ENCODE data around the gene TMEM88. TPM values are rescaled to one million over a fixed set of nuclear protein-coding genes. Genes with fewer than 3 reads are reported as not detected.

TMEM88 gene
- polyA plus RNA-seq, 1 donor from 2014 or later = 4.2 TPM

GRCh38 chr17:7835814-7836595, 18.9 kb upstream of the TMEM88 start:
- Histone ChIP-seq H2AFZ (ENCODE audit: low read depth, low read length) (no peak overlapping the region), H3K4me3 (ENCODE audit: low read length) (peak overlapping the region; percentile 82), H3K79me2 (replicated peaks; ENCODE audit: insufficient read depth, low read length) (peaks cover 37% of the 10 kb centered on the region), H3K4me2 (ENCODE audit: low read length) (peak overlapping the region; percentile 100), H3K27ac (ENCODE audit: low read length) (peak overlapping the region; percentile 96), H3K9me2 (ENCODE audit: insufficient read depth, low read length) (no peaks in the 10 kb centered on the region), H4K20me1 (ENCODE audit: insufficient read depth) (peaks cover 5% of the 10 kb centered on the region), H3K27me3 (ENCODE audit: insufficient read depth, low read depth, low read length) (no peaks in the 10 kb centered on the region), H3F3A (ENCODE audit: insufficient read depth, low read length, poor library complexity, severe bottlenecking) (peaks cover 15% of the 10 kb centered on the region), H3K9ac (ENCODE audit: low read length) (peak overlapping the region; percentile 98), H3K9me3 (ENCODE audit: low read length) (no peaks in the 10 kb centered on the region), H3K36me3 (ENCODE audit: insufficient read depth, low read length) (no peaks in the 10 kb centered on the region)
- TF ChIP-seq, protein P1, sequence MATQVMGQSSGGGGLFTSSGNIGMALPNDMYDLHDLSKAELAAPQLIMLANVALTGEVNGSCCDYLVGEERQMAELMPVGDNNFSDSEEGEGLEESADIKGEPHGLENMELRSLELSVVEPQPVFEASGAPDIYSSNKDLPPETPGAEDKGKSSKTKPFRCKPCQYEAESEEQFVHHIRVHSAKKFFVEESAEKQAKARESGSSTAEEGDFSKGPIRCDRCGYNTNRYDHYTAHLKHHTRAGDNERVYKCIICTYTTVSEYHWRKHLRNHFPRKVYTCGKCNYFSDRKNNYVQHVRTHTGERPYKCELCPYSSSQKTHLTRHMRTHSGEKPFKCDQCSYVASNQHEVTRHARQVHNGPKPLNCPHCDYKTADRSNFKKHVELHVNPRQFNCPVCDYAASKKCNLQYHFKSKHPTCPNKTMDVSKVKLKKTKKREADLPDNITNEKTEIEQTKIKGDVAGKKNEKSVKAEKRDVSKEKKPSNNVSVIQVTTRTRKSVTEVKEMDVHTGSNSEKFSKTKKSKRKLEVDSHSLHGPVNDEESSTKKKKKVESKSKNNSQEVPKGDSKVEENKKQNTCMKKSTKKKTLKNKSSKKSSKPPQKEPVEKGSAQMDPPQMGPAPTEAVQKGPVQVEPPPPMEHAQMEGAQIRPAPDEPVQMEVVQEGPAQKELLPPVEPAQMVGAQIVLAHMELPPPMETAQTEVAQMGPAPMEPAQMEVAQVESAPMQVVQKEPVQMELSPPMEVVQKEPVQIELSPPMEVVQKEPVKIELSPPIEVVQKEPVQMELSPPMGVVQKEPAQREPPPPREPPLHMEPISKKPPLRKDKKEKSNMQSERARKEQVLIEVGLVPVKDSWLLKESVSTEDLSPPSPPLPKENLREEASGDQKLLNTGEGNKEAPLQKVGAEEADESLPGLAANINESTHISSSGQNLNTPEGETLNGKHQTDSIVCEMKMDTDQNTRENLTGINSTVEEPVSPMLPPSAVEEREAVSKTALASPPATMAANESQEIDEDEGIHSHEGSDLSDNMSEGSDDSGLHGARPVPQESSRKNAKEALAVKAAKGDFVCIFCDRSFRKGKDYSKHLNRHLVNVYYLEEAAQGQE (IDR thresholded peaks at IDR 0.05; ENCODE audit: borderline replicate concordance) = peak; percentile 65
- TF ChIP-seq TAF1 (IDR thresholded peaks at IDR 0.05; ENCODE audit: low read depth) = peak; percentile 86
- TF ChIP-seq SMC3 (conservative IDR thresholded peaks at IDR 0.05; ENCODE audit: poor library complexity) = no peak
- TF ChIP-seq EP300 (conservative IDR thresholded peaks at IDR 0.05; ENCODE audit: poor library complexity, severe bottlenecking) = no peak
- no peak for TF ChIP-seq MXI1 (conservative IDR thresholded peaks at IDR 0.05; ENCODE audit: poor library complexity, severe bottlenecking)
- TF ChIP-seq RAD21 (conservative IDR thresholded peaks at IDR 0.05) = no peak
- TF ChIP-seq EZH2 (IDR thresholded peaks at IDR 0.05; ENCODE audit: borderline replicate concordance, insufficient read depth, low read length, poor library complexity, severe bottlenecking) = no peak
- TF ChIP-seq POLR2AphosphoS5 (IDR thresholded peaks at IDR 0.05) = peak; percentile 80
- no peak for TF ChIP-seq CTCF (IDR thresholded peaks at IDR 0.05; ENCODE audit: poor library complexity, severe bottlenecking)

GRCh38 chr17:7836596-7837407, 18.1 kb upstream of the TMEM88 start:
- Histone ChIP-seq H3K4me2 (ENCODE audit: low read length) (peak overlapping the region; percentile 100), H3K79me2 (replicated peaks; ENCODE audit: insufficient read depth, low read length) (peaks cover 41% of the 10 kb centered on the region), H3K4me3 (ENCODE audit: low read length) (peak overlapping the region; percentile 82), H3F3A (ENCODE audit: insufficient read depth, low read length, poor library complexity, severe bottlenecking) (peaks cover 15% of the 10 kb centered on the region), H3K27me3 (ENCODE audit: insufficient read depth, low read depth, low read length) (no peaks in the 10 kb centered on the region), H3K36me3 (ENCODE audit: insufficient read depth, low read length) (no peaks in the 10 kb centered on the region), H2AFZ (ENCODE audit: low read depth, low read length) (no peak overlapping the region), H3K27ac (ENCODE audit: low read length) (peak overlapping the region; percentile 96), H3K9me3 (ENCODE audit: low read length) (no peaks in the 10 kb centered on the region), H3K9ac (ENCODE audit: low read length) (peak overlapping the region; percentile 98), H3K9me2 (ENCODE audit: insufficient read depth, low read length) (no peaks in the 10 kb centered on the region), H4K20me1 (ENCODE audit: insufficient read depth) (peaks cover 5% of the 10 kb centered on the region)
- TF ChIP-seq EP300 (conservative IDR thresholded peaks at IDR 0.05; ENCODE audit: poor library complexity, severe bottlenecking) = peak; percentile 88
- TF ChIP-seq RAD21 (conservative IDR thresholded peaks at IDR 0.05) = no peak
- no peak for TF ChIP-seq CTCF (IDR thresholded peaks at IDR 0.05; ENCODE audit: poor library complexity, severe bottlenecking)
- no peak for TF ChIP-seq SMC3 (conservative IDR thresholded peaks at IDR 0.05; ENCODE audit: poor library complexity)
- TF ChIP-seq, protein P1 (IDR thresholded peaks at IDR 0.05; ENCODE audit: borderline replicate concordance) = peak; percentile 76
- no peak for TF ChIP-seq EZH2 (IDR thresholded peaks at IDR 0.05; ENCODE audit: borderline replicate concordance, insufficient read depth, low read length, poor library complexity, severe bottlenecking)
- peak; percentile 70 for TF ChIP-seq MXI1 (conservative IDR thresholded peaks at IDR 0.05; ENCODE audit: poor library complexity, severe bottlenecking)
- peak; percentile 57 for TF ChIP-seq TAF1 (IDR thresholded peaks at IDR 0.05; ENCODE audit: low read depth)
- TF ChIP-seq POLR2AphosphoS5 (IDR thresholded peaks at IDR 0.05) = peak; percentile 67

Data from neural cell (in vitro differentiated cells).